HepG2 (cell line): ENCODE data around the gene CTIF. TPM values are rescaled to one million over a fixed set of nuclear protein-coding genes. Genes with fewer than 3 reads are reported as not detected.

Source experiments
- ARNT2 ChIP-seq: sonication (generic); formaldehyde crosslinking; IDR thresholded peaks from 2 replicates; pipeline ENCODE4 v1.8.0; 2022; ENCODE audit warnings: mild to moderate bottlenecking, low read depth, missing genetic modification reagents, moderate library complexity
- ATM ChIP-seq: fragments of 450-650 bp; IDR thresholded peaks from 2 replicates; pipeline ENCODE4 v1.7.1; 2017; ENCODE audit warnings: mild to moderate bottlenecking, borderline replicate concordance
- CBX5 ChIP-seq: sonication (generic); formaldehyde crosslinking; IDR thresholded peaks from 2 replicates; pipeline ENCODE4 v1.4.0; 2020; ENCODE audit warnings: missing genetic modification reagents, borderline replicate concordance
- DRAP1 ChIP-seq: IDR thresholded peaks from 2 replicates; pipeline ENCODE4 v1.6.1; 2016; ENCODE audit warnings: missing genetic modification reagents, missing compliant biosample characterization
- FOXA1 ChIP-seq, 2 experiments: fragments of 450-650 bp in 1 of 2; sonication (generic) in 1 of 2; formaldehyde crosslinking in 1 of 2; IDR thresholded peaks; 2 replicates each; pipeline versions ENCODE4 v1.4.0 to v1.6.1; 2016 to 2020; ENCODE audit warnings: missing genetic modification reagents in 1 of 2
- GABPB1 ChIP-seq: IDR thresholded peaks from 2 replicates; pipeline ENCODE4 v1.6.1; 2016; ENCODE audit warnings: mild to moderate bottlenecking, missing genetic modification reagents, moderate library complexity, missing compliant biosample characterization
- HNF4G ChIP-seq, 2 experiments: sonication (generic) in 1 of 2; formaldehyde crosslinking in 1 of 2; IDR thresholded peaks; 2 replicates each; pipeline versions ENCODE4 v1.4.0 to v1.6.1; 2011 to 2020; ENCODE audit warnings: borderline replicate concordance in 2 of 2, low read depth in 2 of 2, mild to moderate bottlenecking in 2 of 2, low read length in 1 of 2, missing genetic modification reagents in 1 of 2, moderate library complexity in 1 of 2
- HNRNPL ChIP-seq: fragments of 200-400 bp; formaldehyde crosslinking; IDR thresholded peaks from 2 replicates; pipeline ENCODE4 v1.6.1; 2017; ENCODE audit warnings: mild to moderate bottlenecking, low read depth, low read length
- IKZF5 ChIP-seq: IDR thresholded peaks from 2 replicates; pipeline ENCODE4 v1.6.1; 2018; ENCODE audit warnings: missing genetic modification reagents, mild to moderate bottlenecking, missing compliant biosample characterization
- KLF9 ChIP-seq: IDR thresholded peaks from 2 replicates; pipeline ENCODE4 v1.6.1; 2016; ENCODE audit warnings: low read depth
- MLLT10 ChIP-seq: sonication (generic); formaldehyde crosslinking; IDR thresholded peaks from 2 replicates; pipeline ENCODE4 v1.4.0; 2020; ENCODE audit warnings: missing genetic modification reagents
- PAXIP1 ChIP-seq: sonication (generic); formaldehyde crosslinking; conservative IDR thresholded peaks from 2 replicates; pipeline ENCODE4 v1.4.0; 2020; ENCODE audit warnings: mild to moderate bottlenecking, missing genetic modification reagents, moderate library complexity
- POGZ ChIP-seq: sonication (generic); formaldehyde crosslinking; IDR thresholded peaks from 2 replicates; pipeline ENCODE4 v1.4.0; 2020; ENCODE audit warnings: mild to moderate bottlenecking, missing genetic modification reagents
- RFX1 ChIP-seq: fragments of 450-650 bp; IDR thresholded peaks from 2 replicates; pipeline ENCODE4 v1.6.1; 2017
- SNAPC2 ChIP-seq: sonication (generic); formaldehyde crosslinking; IDR thresholded peaks from 2 replicates; pipeline ENCODE4 v1.8.1; 2022; ENCODE audit warnings: mild to moderate bottlenecking, missing genetic modification reagents
- THAP11 ChIP-seq: IDR thresholded peaks from 2 replicates; pipeline ENCODE4 v1.6.1; 2016; ENCODE audit warnings: missing biosample characterization, missing genetic modification reagents
- TOE1 ChIP-seq: sonication (generic); formaldehyde crosslinking; IDR thresholded peaks from 2 replicates; pipeline ENCODE4 v1.4.0; 2020; ENCODE audit warnings: mild to moderate bottlenecking, missing genetic modification reagents
- WIZ ChIP-seq: sonication (generic); formaldehyde crosslinking; IDR thresholded peaks from 2 replicates; pipeline ENCODE4 v1.5.1; 2020; ENCODE audit warnings: mild to moderate bottlenecking, missing genetic modification reagents
- ZNF335 ChIP-seq: sonication (generic); formaldehyde crosslinking; IDR thresholded peaks from 2 replicates; pipeline ENCODE4 v1.4.0; 2020; ENCODE audit warnings: missing genetic modification reagents
- ZNF460 ChIP-seq: sonication (generic); formaldehyde crosslinking; IDR thresholded peaks from 2 replicates; pipeline ENCODE4 v1.5.1; 2020; ENCODE audit warnings: missing genetic modification reagents, mild to moderate bottlenecking, borderline replicate concordance
- ZNF484 ChIP-seq: sonication (generic); formaldehyde crosslinking; IDR thresholded peaks from 2 replicates; pipeline ENCODE4 v1.5.1; 2020; ENCODE audit warnings: mild to moderate bottlenecking, low read depth, missing genetic modification reagents, borderline replicate concordance
- ZNF557 ChIP-seq: sonication (generic); formaldehyde crosslinking; IDR thresholded peaks from 2 replicates; pipeline ENCODE4 v1.4.0; 2020; ENCODE audit warnings: missing genetic modification reagents
- ZNF737 ChIP-seq: sonication (generic); formaldehyde crosslinking; IDR thresholded peaks from 2 replicates; pipeline ENCODE4 v1.5.0; 2020; ENCODE audit warnings: missing genetic modification reagents, mild to moderate bottlenecking, borderline replicate concordance
- ZNF883 ChIP-seq: sonication (generic); formaldehyde crosslinking; IDR thresholded peaks from 2 replicates; pipeline ENCODE4 v1.5.1; 2020; ENCODE audit warnings: mild to moderate bottlenecking, missing genetic modification reagents; ENCODE audit errors: not compliant biosample characterization
- ZSCAN12 ChIP-seq: sonication (generic); formaldehyde crosslinking; IDR thresholded peaks from 2 replicates; pipeline ENCODE4 v1.9.0; 2021; ENCODE audit warnings: mild to moderate bottlenecking, missing genetic modification reagents
- ZSCAN29 ChIP-seq: sonication (generic); formaldehyde crosslinking; conservative IDR thresholded peaks from 2 replicates; pipeline ENCODE4 v1.4.0; 2020; ENCODE audit warnings: mild to moderate bottlenecking, missing genetic modification reagents
- polyA plus RNA-seq, 8 experiments: library from polyadenylated mRNA; depleted of rRNA in 3 of 8; stranded (reverse) in 7 of 8; unstranded in 1 of 8; fragments of >200 nt; fragmentation: Illumina TruSeq in 4 of 8; extraction: Trizol in 4 of 8; gene quantifications; 2 replicates each; pipeline versions ENCODE4 v1.2.1 to v1.2.3, GENCODE V29; 2011 to 2016; ENCODE audit warnings: low read depth in 4 of 8, missing spikeins in 1 of 8, mixed read lengths in 1 of 8; ENCODE audit not compliant: insufficient read depth in 1 of 8
- total RNA-seq, 5 experiments: library from RNA; depleted of rRNA; stranded (reverse); fragments of >200 nt; fragmentation: Illumina TruSeq; extraction: Trizol; gene quantifications; 2 replicates each; pipeline ENCODE4 v1.2.3, GENCODE V29; 2016; ENCODE audit warnings: low read depth in 1 of 5

The CTIF gene
- total and polyA plus RNA-seq, 2 of the 13 experiments (the other 11 are each of a cell fraction or from before 2014, with no cell fraction given), result 18.2 to 28.0 TPM

DNA sequence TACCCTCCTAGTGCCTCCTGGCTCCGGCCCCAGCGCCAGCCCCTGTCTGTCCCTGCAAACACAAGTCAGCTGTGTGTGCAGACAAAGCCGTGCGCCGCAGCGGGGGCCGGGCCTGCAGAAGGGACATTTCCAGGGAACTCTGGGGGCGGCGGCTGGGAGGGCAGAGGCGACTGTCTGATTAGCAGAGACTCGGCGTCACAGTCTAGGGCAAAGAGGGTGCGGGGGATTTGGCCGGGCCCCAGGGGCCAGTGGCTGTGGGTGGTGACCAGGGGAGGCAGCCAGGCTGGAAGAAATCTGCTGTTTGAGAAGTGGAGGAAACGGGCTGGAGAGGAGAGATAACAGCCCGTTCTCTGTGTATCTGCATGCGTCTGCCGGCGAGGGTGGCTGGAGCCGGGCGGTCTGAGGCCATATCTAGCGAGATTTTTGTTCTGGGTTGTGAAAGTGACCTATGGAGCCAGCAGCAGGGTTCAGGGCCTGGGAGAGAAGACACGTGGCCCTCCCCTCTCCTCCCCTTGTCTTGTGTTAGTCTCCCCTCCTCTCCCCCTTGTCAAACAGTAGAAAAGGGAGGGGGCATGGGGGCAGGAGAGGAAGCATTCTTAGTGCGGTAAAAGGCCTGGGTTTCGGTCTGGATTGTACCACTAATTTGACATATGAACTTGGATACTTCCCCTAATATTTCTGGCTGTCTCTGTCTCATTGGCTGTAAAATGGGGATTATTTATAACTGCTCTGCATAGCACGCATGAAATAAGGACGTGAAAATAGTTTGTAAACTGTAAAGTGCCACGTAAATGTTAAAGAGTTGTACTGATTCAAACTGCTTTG is 242.5 kb downstream of the CTIF start (continued):
- TF ChIP-seq ZNF460 (CRISPR knock-in tag) (peak; percentile 8; the same call in 1 of the 2 replicates), ZNF737 (no peak), RFX1 (no peak), POGZ (CRISPR knock-in tag) (peak; percentile 12; the same call in 1 of the 2 replicates), KLF9 (CRISPR knock-in tag) (0 out of 2 replicates have a peak, but pooled peaks have one; percentile 62), IKZF5 (CRISPR knock-in tag) (peak; percentile 46; the same call in 1 of the 2 replicates), WIZ (CRISPR knock-in tag) (no peak), ZSCAN29 (CRISPR knock-in tag) (peak; percentile 84), HNRNPL (peak; percentile 78), ZNF883 (CRISPR knock-in tag) (peak; percentile 16), HNF4G (IDR thresholded peaks at IDR 0.05; ENCODE audit: borderline replicate concordance, low read depth, low read length) (peak; percentile 88), HNF4G (CRISPR knock-in tag; IDR thresholded peaks at IDR 0.05; ENCODE audit: borderline replicate concordance, low read depth) (no peak), ATM (no peak), DRAP1 (CRISPR knock-in tag) (peak; percentile 13; the same call in 1 of the 2 replicates), TOE1 (CRISPR knock-in tag) (no peak), GABPB1 (CRISPR knock-in tag) (peak; percentile 49; the same call in 1 of the 2 replicates), ZNF557 (0 out of 2 replicates have a peak, but pooled peaks have one; percentile 17), MLLT10 (no peak), CBX5 (0 out of 2 replicates have a peak, but pooled peaks have one; percentile 34), ZNF484 (CRISPR knock-in tag) (no peak), ZNF335 (no peak), PAXIP1 (CRISPR knock-in tag) (peak; percentile 91), THAP11 (CRISPR knock-in tag) (peak; percentile 19; the same call in 1 of the 2 replicates), ARNT2 (CRISPR knock-in tag) (peak; percentile 51), SNAPC2 (CRISPR knock-in tag) (no peak), ZSCAN12 (no peak), FOXA1 (IDR thresholded peaks at IDR 0.05) (no peak), FOXA1 (CRISPR knock-in tag; IDR thresholded peaks at IDR 0.05) (peak; percentile 46; the same call in 1 of the 2 replicates)
